Measurements from ENCODE around the gene NUAK2.
"Not testable (repeated sequence)": the region's sequence is repeated elsewhere in the genome, so short reads cannot be mapped to it uniquely, and the experiment has no call there.

NUAK2 gene

GRCh38 chr1:205321162-205321958 lies at the start of gene NUAK2:
TSS of gene NUAK2 (minus strand) at chr1:205321745. CDS start at chr1:205321628, 117 bp downstream.
- Histone ChIP-seq H3K27ac (peak within 1 kb of the TSS; percentile 41), H3K36me3 (replicated peaks) (no peaks in the 10 kb centered on the region), H3K27me3 (replicated peaks) (no peaks in the 10 kb centered on the region), H3K4me3 (ENCODE audit: low read depth, low read length) (peak within 1 kb of the TSS; percentile 92)
- DNase-seq: peak; percentile 91
- in situ Hi-C loops (cut with HindIII; ENCODE audit: low pct_ligation_motif_present, low sequenced_read_pairs): loop anchor here (10.0 kb wide), 1 partner anchor 47 kb away; no protein-coding TSS in a partner anchor
- TF ChIP-seq CTCF (IDR thresholded peaks at IDR 0.05; ENCODE audit: low read depth, low read length, missing control alignments): peak; percentile 40

- no peaks in the 10 kb centered on the region for H3K27me3 ChIP-seq (replicated peaks)
- no peak overlapping the region for H3K27ac ChIP-seq
- no peak for TF ChIP-seq CTCF (IDR thresholded peaks at IDR 0.05; ENCODE audit: low read depth, low read length, missing control alignments)
- in situ Hi-C loops (cut with HindIII; ENCODE audit: low pct_ligation_motif_present, low sequenced_read_pairs): no loop called here
- H3K36me3 ChIP-seq (replicated peaks): no peaks in the 10 kb centered on the region
- DNase-seq: no peak
- H3K4me3 ChIP-seq (ENCODE audit: low read depth, low read length): no peak overlapping the region
Measured at GRCh38 chr1:205370780-205371179, 49.2 kb upstream of the NUAK2 start.

GRCh38 chr1:205369701-205370123 lies 48.2 kb upstream of the NUAK2 start:
- no peak for TF ChIP-seq CTCF (IDR thresholded peaks at IDR 0.05; ENCODE audit: low read depth, low read length, missing control alignments)
- no peak for DNase-seq
- H3K27ac ChIP-seq: no peak overlapping the region
- no peaks in the 10 kb centered on the region for H3K27me3 ChIP-seq (replicated peaks)
- in situ Hi-C loops (cut with HindIII; ENCODE audit: low pct_ligation_motif_present, low sequenced_read_pairs): no loop called here
- H3K4me3 ChIP-seq (ENCODE audit: low read depth, low read length): no peak overlapping the region
- no peaks in the 10 kb centered on the region for H3K36me3 ChIP-seq (replicated peaks)

- no peaks in the 10 kb centered on the region for H3K27me3 ChIP-seq (replicated peaks)
- in situ Hi-C loops (cut with HindIII; ENCODE audit: low pct_ligation_motif_present, low sequenced_read_pairs): no loop called here
- H3K27ac ChIP-seq: no peak overlapping the region
- no peak overlapping the region for H3K4me3 ChIP-seq (ENCODE audit: low read depth, low read length)
- no peak for TF ChIP-seq CTCF (IDR thresholded peaks at IDR 0.05; ENCODE audit: low read depth, low read length, missing control alignments)
- no peaks in the 10 kb centered on the region for H3K36me3 ChIP-seq (replicated peaks)
- no peak for DNase-seq
Measured at GRCh38 chr1:205368478-205368877, 46.9 kb upstream of the NUAK2 start.

GRCh38 chr1:205365945-205366463 lies 44.5 kb upstream of the NUAK2 start:
- no peak for DNase-seq

GRCh38 chr1:205365086-205365485 lies 43.5 kb upstream of the NUAK2 start:
- H3K27ac ChIP-seq; DNase-seq; H3K27me3 ChIP-seq (replicated peaks); in situ Hi-C loops (cut with HindIII; ENCODE audit: low pct_ligation_motif_present, low sequenced_read_pairs); H3K36me3 ChIP-seq (replicated peaks); H3K4me3 ChIP-seq (ENCODE audit: low read depth, low read length): not testable (repeated sequence)

More at GRCh38 chr1:205365945-205366463, 44.5 kb upstream of the NUAK2 start:
- in situ Hi-C loops (cut with HindIII; ENCODE audit: low pct_ligation_motif_present, low sequenced_read_pairs): no loop called here
- Histone ChIP-seq H3K27me3 (replicated peaks) (no peaks in the 10 kb centered on the region), H3K36me3 (replicated peaks) (no peaks in the 10 kb centered on the region), H3K27ac (no peak overlapping the region), H3K4me3 (ENCODE audit: low read depth, low read length) (no peak overlapping the region)
- TF ChIP-seq CTCF (IDR thresholded peaks at IDR 0.05; ENCODE audit: low read depth, low read length, missing control alignments): no peak

Data from brain microvascular endothelial cell (primary cell).